Activated CD4-positive, alpha-beta T cell treated with anti-CD3 and anti-CD28 coated beads, Interleukin-2, amount 50 U/mL, for 4 hours (primary cell): Measurements from ENCODE around the gene MAGI3.
A peak's percentile ranks its signal among the peaks of the same experiment; 100 is the strongest.

Source experiments
- DNase-seq, 2 experiments: peaks; one replicate each; pipeline ENCODE4 v3.0.0-alpha.2; 2020

The MAGI3 gene

DNA sequence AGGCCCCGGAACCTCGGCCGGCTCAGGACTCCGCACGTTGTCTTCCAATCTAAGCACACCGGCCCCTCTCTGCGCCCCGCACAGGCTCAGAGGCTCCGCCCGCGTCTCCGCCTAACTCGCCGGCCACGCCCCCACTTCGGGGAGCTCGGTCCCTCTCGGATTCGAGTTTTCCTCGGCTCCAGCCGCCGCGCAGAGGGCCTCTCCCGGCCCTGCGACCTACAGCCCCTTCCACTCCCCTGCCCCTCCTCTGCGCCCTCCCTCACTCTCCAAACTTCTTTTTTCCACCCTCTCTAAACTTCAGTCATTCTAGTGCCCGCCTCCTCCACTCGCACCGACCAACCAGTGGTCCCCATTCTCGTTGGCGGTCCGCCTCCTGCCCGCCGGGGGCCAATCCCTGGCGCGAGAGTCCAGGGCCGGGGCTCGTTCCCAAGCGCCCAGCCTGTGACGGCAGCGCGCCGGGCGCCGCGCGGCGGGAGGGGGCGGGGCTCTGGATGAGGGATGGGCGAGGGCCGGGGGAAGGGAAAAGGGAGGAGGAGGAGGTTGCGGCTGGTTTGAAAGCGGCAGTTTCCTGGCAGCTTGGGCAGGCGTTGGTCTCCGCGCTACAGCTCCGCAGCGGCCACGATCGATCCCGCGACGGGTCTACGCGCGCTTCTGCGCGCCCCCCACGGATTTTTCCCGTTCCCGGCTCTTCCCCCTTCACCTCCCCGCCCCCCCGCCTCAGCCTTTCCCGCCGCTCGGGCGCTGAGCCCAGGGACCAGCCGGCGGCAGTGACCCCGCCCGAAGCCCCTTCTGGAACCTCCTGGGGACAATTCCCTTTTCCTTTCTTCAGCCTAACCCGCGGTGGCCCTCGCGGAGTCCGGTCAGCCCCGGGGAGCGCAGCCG, at the start of gene MAGI3:
Gene MAGI3, plus strand, starts transcription at position 563 of the 882 bp plus-strand sequence. CDS start 519 bp downstream, outside the sequence.
- peak; percentile 90 for DNase-seq

GRCh38 chr1:113353580-113353979, 36.7 kb upstream of the MAGI3 start:
- DNase-seq: no peak

DNA sequence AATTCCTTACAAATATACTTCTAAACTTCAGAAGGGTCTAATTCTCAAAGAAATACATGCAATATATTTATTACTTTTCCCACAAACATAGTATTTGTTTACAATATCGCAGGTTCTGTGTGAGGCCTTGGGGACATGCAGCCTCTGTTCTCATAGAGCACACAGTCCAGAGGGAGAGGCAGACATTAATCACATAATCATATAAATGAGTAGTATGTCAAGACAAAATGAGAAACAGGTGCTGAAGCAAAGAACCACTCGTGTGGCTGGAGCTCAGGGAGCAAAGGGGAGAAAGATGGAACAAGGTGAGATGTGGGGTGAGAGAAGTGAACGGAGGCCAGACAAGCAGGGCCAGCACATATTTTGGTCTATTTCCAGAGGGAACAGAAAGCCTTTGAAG, 26.4 kb upstream of the MAGI3 start:
- DNase-seq: no peak

DNA sequence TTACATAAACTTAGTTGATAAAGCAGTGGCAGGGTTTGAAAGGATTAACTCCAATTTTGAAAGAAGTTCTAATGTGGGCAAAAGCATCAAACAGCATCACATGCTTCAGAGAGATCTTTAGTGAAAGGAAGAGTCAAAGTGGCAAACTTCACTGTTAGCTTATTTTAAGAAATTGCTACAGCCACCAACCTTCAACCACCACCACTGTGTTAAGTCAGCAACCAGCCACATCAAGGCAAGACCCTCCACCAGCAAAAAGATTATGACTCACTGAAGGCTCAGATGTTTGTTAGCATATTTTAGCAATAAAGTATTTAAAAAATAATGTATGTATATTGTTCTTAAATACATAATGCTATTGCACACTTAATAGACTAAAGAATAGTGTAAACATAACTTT, 21.3 kb upstream of the MAGI3 start:
- DNase-seq: no peak

DNA sequence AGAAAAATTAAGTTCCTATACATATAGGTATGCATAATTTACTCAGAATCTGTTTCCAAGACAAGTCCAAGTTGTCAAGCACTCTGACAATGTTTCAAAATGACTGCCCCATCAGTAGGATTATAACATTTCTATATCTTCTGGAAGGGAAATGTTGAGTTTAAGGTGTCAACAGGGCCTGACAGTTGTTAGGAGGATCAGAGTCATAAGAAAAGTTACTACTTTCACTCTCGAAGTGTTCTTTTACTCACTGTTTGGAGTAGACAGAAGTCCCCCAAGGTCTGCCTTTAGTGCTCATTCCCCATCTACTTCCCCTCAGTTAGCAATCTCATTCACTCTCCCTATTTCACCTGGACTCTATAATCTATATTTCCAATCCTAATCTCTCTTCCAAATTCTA, 20.6 kb upstream of the MAGI3 start:
- no peak for DNase-seq

DNA sequence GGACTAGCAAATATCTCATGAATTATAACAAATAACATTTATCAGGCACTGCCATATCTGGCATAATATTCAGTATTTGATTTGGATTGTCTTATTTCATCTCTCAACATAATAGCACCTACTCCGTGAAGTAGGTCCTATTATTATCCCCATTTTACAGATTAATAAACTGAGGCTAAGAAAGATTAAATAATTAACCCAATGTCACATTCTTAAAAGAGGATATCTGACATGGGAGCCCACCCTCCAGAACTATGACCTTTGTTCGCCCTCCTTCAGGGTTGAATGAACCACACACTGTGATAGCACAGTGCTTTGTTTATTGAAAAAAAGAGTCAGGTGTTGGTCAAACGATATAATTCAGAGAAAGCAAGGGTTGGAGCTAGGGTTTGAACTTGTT, 19.4 kb upstream of the MAGI3 start:
- no peak for DNase-seq

DNA sequence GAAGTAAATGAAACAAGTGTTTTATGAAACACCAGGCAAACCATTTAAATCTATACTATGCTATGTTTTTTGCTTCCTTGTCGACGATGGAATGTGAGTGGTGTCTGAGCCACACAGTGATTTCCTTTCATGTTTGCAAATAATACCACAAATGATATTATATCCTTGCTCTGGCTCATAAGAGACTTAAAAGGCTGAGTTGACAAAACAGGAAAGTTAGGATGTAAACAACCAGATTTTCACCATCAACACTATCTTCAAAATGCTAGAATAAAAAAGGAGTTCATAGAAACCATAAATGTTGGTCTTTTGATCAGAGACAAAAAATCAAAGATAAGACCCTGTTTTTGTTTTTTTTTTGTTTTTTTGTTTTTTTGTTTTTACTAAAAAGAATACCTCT, 17.8 kb upstream of the MAGI3 start:
- DNase-seq: no peak

GRCh38 chr1:113373644-113374043, 16.7 kb upstream of the MAGI3 start:
- no peak for DNase-seq

DNA sequence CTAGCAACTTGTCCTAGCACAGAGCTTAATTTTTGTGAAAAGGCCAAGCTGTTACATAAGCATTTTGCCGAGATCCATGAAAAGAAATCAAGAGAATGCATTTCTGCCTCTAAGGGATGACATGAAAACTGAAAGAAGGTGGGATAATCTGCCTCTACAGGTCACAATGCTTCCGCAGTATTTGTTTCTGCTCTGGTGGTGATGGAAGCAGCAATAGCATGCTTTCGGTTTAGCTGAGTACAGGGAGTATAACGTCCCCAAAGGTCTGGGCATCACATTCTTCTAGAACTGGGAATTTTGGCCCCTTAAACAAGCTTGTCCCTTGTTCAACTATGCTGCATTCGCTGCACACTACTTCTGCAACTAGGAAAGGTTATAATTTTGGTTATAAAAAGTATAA, 14.4 kb upstream of the MAGI3 start:
- DNase-seq: no peak

DNA sequence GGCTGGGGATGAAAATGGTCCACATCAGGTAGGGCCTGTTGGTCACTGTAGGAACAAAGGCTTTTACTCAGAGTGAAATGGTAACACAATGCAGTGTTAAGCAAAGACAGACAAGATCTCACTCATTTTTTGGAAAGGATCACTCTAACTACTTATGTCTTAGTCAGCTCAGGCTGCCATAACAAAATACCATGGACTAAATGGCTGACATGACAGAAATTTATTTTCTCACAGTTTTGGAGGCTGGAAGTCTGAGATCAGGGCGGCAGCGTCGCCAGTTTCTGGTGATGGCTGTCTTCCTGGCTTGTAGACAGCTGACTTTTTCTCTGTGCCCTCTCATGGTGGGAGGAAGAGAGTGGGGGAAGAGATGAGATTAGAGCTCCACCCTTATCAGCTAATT, 10.2 kb upstream of the MAGI3 start:
- no peak for DNase-seq

- no peak for DNase-seq
Measured at GRCh38 chr1:113388017-113388620, 2.2 kb upstream of the MAGI3 start.

DNA sequence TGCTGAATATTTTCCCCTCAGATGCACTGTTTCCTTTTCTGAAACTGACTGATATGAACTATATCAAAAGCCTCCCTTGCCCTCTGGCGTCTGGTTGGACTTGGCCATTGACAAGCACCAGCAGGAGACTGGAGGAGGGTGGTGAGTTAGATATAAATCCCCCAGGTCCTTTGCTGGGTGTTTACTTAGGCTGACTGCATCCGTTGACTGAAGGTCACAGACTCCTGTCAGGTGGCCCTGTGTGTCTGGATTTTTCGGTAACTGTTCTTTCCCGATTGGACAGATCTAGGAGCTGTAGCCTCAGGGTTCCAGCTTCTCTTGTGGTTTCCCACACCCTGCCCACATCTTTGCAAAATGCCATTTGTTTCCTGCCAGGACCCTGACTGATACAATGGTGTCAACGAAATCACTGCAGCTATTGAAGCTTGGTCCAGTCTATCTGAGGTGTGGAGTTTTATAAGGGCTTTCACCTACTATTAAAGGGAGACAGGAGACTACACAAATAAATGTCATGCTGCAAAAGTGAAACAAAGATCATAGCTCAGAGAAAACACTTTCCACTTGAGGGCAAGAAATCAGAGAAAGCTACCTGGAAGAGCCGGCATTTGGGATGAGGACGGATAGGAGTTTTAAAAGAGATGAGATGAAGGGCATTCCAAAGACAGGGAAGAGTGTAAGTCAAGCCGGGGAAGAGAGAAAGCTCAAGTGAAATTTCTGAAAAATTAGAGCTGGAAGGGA, 1.5 kb upstream of the MAGI3 start:
- no peak for DNase-seq

- DNase-seq: no peak
Measured at GRCh38 chr1:113389359-113389952, 859 bp upstream of the MAGI3 start.

- peak; percentile 26 to 40 for DNase-seq
Measured at GRCh38 chr1:113390871-113391648, 745 bp downstream of the MAGI3 start.

GRCh38 chr1:113391649-113392271, 1.4 kb downstream of the MAGI3 start:
- peak in 1 of 2 experiments; percentile 7 for DNase-seq

GRCh38 chr1:113392541-113393128, 2.3 kb downstream of the MAGI3 start:
- DNase-seq: no peak

- DNase-seq: no peak
Measured at GRCh38 chr1:113394043-113394862, 3.9 kb downstream of the MAGI3 start.

GRCh38 chr1:113394863-113395259, 4.5 kb downstream of the MAGI3 start:
- no peak for DNase-seq

DNA sequence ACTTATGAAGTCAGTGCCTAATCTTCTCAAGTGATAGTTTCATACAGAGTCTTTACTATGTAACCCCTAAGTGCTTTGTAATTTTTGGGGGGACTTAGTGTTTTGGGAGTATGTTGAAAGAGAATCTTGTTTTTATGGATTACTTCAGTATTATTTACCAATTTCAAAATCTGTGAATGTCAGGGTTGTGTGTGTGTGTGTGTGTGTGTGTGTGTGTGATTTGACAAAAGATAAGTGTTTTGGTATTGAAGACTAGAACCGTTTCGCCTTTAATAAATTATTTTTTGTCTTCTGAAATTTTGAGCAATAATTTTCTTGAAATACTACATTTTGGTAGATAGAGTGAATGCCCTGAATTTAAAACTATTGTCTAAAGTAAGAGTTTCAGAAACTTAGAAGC, 5.8 kb downstream of the MAGI3 start:
- DNase-seq: no peak

DNA sequence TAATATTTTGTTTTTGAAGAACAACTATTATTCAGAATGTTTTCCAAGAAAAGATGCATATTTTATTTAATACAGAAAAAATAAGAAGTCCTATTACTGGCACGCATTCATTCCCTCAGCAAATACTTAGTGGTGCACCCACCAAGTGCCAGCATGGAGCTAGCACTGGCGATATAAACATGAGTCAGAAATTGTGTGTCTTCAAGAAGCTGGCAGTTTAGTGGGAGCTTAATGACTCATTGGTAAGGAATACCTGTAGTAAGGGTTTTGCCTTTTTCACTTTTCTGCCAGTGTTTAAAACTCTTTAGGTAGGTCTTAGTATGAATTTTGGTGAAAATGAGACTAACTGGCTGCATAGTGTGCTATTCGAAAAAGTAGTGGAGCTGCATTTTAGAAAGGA, 6.3 kb downstream of the MAGI3 start:
- no peak for DNase-seq
